Measurements from ENCODE around the gene HSBP1. TPM values are rescaled to one million over a fixed set of nuclear protein-coding genes. Genes with fewer than 3 reads are reported as not detected.

Gene HSBP1
- total and polyA plus RNA-seq, 2 of the 8 experiments (the other 6 are each of a cell fraction or from before 2014, with no cell fraction given), result 78.4 to 219 TPM

GRCh38 chr16:83838151-83838550, 30.4 kb downstream of the HSBP1 start:
- peak overlapping the region; percentile 1 for H2BK120ac ChIP-seq (replicated peaks; ENCODE audit: low read depth, low read length)
- DNase-seq (ENCODE audit: low read depth in 1 of 2, low spot score in 2 of 2), result no peak
- peaks cover 9 to 35% (median 19%) of the 10 kb centered on the region in 4 experiments for H3K4me1 ChIP-seq (replicated peaks in 1 of 4; ENCODE audit: control insufficient read depth in 3 of 4, insufficient read depth in 4 of 4, low read length in 3 of 4)
- no peak overlapping the region for H3K14ac ChIP-seq (ENCODE audit: insufficient read length)
- no peaks in the 10 kb centered on the region for H3K27me3 ChIP-seq (replicated peaks in 1 of 4; ENCODE audit: control insufficient read depth in 3 of 4, extremely low read depth in 1 of 4, insufficient read depth in 3 of 4, low read length in 3 of 4)
- no peak overlapping the region for H3K4me2 ChIP-seq (ENCODE audit: insufficient read depth in 1 of 2, low read depth in 2 of 2, low read length in 2 of 2)
- H3K79me2 ChIP-seq (ENCODE audit: control insufficient read depth in 1 of 2, insufficient read depth in 2 of 2, low read length in 2 of 2), result no peaks in the 10 kb centered on the region
- ChIA-PET POLR2A (ENCODE audit: partially characterized antibody) (interaction anchor here (1.2 to 1.3 kb wide), 2 partner anchors 10 to 16 kb away, joined by 3 read pairs; no protein-coding TSS in a partner anchor), CTCF (ENCODE audit: partially characterized antibody) (interaction anchor here (2.8 kb wide), 1 partner anchor 12 kb away, joined by 23 read pairs; no protein-coding TSS in a partner anchor)
- 80% methylated on average over 4 of the region's 4 CpGs; no CpG with 5 or more reads in 1 of the 2 experiments for WGBS, 2 experiments (ENCODE audit: extremely low coverage in 1 of 2, insufficient coverage in 1 of 2, insufficient read length in 1 of 2, insufficient replicate concordance in 2 of 2, low coverage in 1 of 2, low lambda C conversion rate in 2 of 2, missing lambda C conversion rate in 1 of 2)
- no peak overlapping the region for H3K4me3 ChIP-seq (ENCODE audit: extremely low read depth in 1 of 4, insufficient read depth in 2 of 4, low read depth in 3 of 4, low read length in 4 of 4)
- no peak overlapping the region for H4K8ac ChIP-seq (ENCODE audit: extremely low read depth, insufficient read depth, low read length)
- no peak overlapping the region for H2BK15ac ChIP-seq (ENCODE audit: low read length)
- H4K20me1 ChIP-seq (replicated peaks in 1 of 2; ENCODE audit: control insufficient read depth in 1 of 2, insufficient read depth in 2 of 2, low read length in 2 of 2), result no peaks in the 10 kb centered on the region
- TF ChIP-seq NANOG (IDR thresholded peaks at IDR 0.05; ENCODE audit: insufficient read depth, low read depth, low read length, poor library complexity, severe bottlenecking) (no peak), PHF8 (conservative IDR thresholded peaks at IDR 0.05; ENCODE audit: low read depth, low read length) (no peak), KDM4A (IDR thresholded peaks at IDR 0.05; ENCODE audit: low read depth, low read length, severe bottlenecking) (no peak), SAP30 (IDR thresholded peaks at IDR 0.05; ENCODE audit: insufficient read depth, insufficient replicate concordance, low read length) (no peak), JUN (IDR thresholded peaks at IDR 0.05; ENCODE audit: low read depth, low read length) (no peak), MAFK (IDR thresholded peaks at IDR 0.05; ENCODE audit: low read depth, low read length) (no peak), CHD1 (IDR thresholded peaks at IDR 0.05; ENCODE audit: low read depth, low read length) (no peak), TCF12 (IDR thresholded peaks at IDR 0.05; ENCODE audit: low read depth, low read length) (no peak), CHD2 (IDR thresholded peaks at IDR 0.05; ENCODE audit: low read length) (no peak), SP1 (IDR thresholded peaks at IDR 0.05; ENCODE audit: low read depth, low read length) (no peak), GABPA (IDR thresholded peaks at IDR 0.05; ENCODE audit: borderline replicate concordance, insufficient read depth, low read length) (no peak)
- H2BK20ac ChIP-seq (ENCODE audit: low read length), result peak overlapping the region; percentile 75; the same call in 1 of the 2 replicates
- no peak overlapping the region for H3K56ac ChIP-seq (replicated peaks; ENCODE audit: insufficient read length, low read depth, low read length)
- H4K5ac ChIP-seq (ENCODE audit: insufficient read length, low read depth, low read length), result no peak overlapping the region
- no peak overlapping the region for H2AK5ac ChIP-seq (ENCODE audit: low read depth, low read length)
- no peaks in the 10 kb centered on the region for H3K36me3 ChIP-seq (ENCODE audit: control insufficient read depth in 2 of 4, insufficient read depth in 4 of 4, low read length in 3 of 4)
- H2BK5ac ChIP-seq (ENCODE audit: low read depth, low read length), result peak overlapping the region; percentile 62; the same call in 1 of the 2 replicates
- no peak overlapping the region for H3K27ac ChIP-seq (ENCODE audit: low read depth, low read length)
- no peak overlapping the region for H3K4ac ChIP-seq (replicated peaks; ENCODE audit: insufficient read length, low read depth, low read length)
- no peak overlapping the region for H3K23ac ChIP-seq (ENCODE audit: insufficient read length)
- no peak overlapping the region for H4K91ac ChIP-seq (replicated peaks; ENCODE audit: insufficient read length, low read length)
- FAIRE-seq, result no peak
- H3K9me3 ChIP-seq (ENCODE audit: insufficient read depth in 2 of 2, low read depth in 1 of 2, low read length in 1 of 2), result peaks cover 3% of the 10 kb centered on the region in 2 experiments
- H2AFZ ChIP-seq (ENCODE audit: low read length), result no peak overlapping the region
- H3K9ac ChIP-seq (replicated peaks in 1 of 4; ENCODE audit: extremely low read depth in 1 of 4, low read depth in 3 of 4, low read length in 3 of 4), result no peak overlapping the region
- H3K18ac ChIP-seq (ENCODE audit: extremely low read depth, low read length), result no peak overlapping the region
- 0 out of 2 replicates have a peak overlapping the region, but pooled peaks have one; percentile 69 for H2BK12ac ChIP-seq (ENCODE audit: low read depth, low read length)
- no peaks in the 10 kb centered on the region for H3K79me1 ChIP-seq (ENCODE audit: low read depth, low read length)
- no peaks in the 10 kb centered on the region for H3K23me2 ChIP-seq (ENCODE audit: low read depth, low read length)

Measured in H1 (cell line).